ENCODE data around the gene CCDC124.

The CCDC124 gene

GRCh38 chr19:17988161-17988560, 55.3 kb downstream of the CCDC124 start:
- DNase-seq: no peak

DNA sequence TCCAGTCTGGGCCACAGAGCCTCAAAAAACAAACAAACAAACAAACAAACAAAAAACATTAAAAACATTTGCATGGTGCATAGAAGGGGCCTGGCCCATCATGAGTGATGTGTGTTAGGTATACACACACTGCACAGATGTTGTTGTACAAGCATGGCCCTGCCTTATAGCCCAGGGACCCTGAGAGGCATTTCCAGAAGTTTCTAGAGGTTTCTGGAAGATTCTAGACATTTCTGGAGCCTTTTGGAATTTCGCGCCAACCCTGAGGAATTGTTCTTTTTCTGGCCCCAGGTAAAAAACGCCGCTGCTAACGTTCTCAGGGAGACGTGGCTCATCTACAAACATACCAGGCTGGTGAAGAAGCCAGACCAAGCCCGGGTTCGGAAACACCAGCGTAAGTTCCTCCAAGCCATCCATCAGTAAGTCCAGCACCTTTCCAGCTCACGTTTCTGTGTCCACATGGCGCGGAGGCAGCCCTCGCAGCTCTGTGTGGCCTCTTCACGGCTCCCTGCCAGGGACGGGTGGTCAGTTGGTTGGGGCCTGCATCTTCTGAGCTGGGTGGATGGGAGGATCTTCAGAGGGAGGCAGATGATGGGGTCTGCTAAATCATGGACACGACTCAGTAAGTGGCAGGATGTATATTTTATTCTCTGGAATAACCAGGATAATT, 56.7 kb downstream of the CCDC124 start:
- no peak for DNase-seq

GRCh38 chr19:17993076-17993813, 60.4 kb downstream of the CCDC124 start:
- no peak for DNase-seq

Data from fibroblast of skin of scalp (primary cell).